AG09319 (cell line): ENCODE data around the gene NBPF1.
"Not testable (repeated sequence)": the region's sequence is repeated elsewhere in the genome, so short reads cannot be mapped to it uniquely, and the experiment has no call there.

ENCODE experiments used
- DNase-seq: peaks from one replicate; pipeline ENCODE4 v3.0.0-alpha.2; 2010; ENCODE audit warnings: low read depth; ENCODE audit errors: extremely low read depth
- CTCF ChIP-seq: IDR thresholded peaks from 2 replicates; pipeline ENCODE4 v1.5.1; 2011; ENCODE audit warnings: low read depth, mild to moderate bottlenecking, inconsistent platforms, low read length, moderate library complexity

The NBPF1 gene

GRCh38 chr1:16521288-16521583 is 92.1 kb downstream of the NBPF1 start:
- no peak for TF ChIP-seq CTCF
- no peak for DNase-seq

- DNase-seq: not testable (repeated sequence)
These were observed 92.7 kb downstream of the NBPF1 start for GRCh38 chr1:16520435-16521287.

GRCh38 chr1:16519255-16519951 is 94.0 kb downstream of the NBPF1 start:
- DNase-seq: not testable (repeated sequence)

GRCh38 chr1:16518913-16519254 is 94.5 kb downstream of the NBPF1 start:
- not testable (repeated sequence) for DNase-seq

- DNase-seq: not testable (repeated sequence)
These were observed 96.5 kb downstream of the NBPF1 start for GRCh38 chr1:16516694-16517410.

- peak; percentile 52 for DNase-seq
These were observed 99.0 kb downstream of the NBPF1 start, which contains the start of gene RNU1-1 for GRCh38 chr1:16514107-16515055. Gene RNU1-1 (minus strand): TSS chr1:16514285.

- peak; percentile 93 for DNase-seq
These were observed 99.8 kb downstream of the NBPF1 start for GRCh38 chr1:16513412-16514106.

- not testable (repeated sequence) for DNase-seq
These were observed 100.5 kb downstream of the NBPF1 start for GRCh38 chr1:16512624-16513411.
